Stimulated activated CD4-positive, alpha-beta T cell treated with anti-CD3 and anti-CD28 coated beads, TNF-alpha, amount 100 ng/mL, for 48 hours (primary cell): ENCODE measurements around the gene ST3GAL5.

ENCODE experiments used
- DNase-seq, 3 donors: peaks; one replicate each; pipeline ENCODE4 v3.0.0-alpha.2; 2020; ENCODE audit warnings: low read depth in 3 of 3

ST3GAL5 gene

GRCh38 chr2:85866165-85866659 is 22.6 kb downstream of the ST3GAL5 start:
- no peak for DNase-seq

- DNase-seq: no peak
Measured at GRCh38 chr2:85865539-85866164, 23.1 kb downstream of the ST3GAL5 start.

DNA sequence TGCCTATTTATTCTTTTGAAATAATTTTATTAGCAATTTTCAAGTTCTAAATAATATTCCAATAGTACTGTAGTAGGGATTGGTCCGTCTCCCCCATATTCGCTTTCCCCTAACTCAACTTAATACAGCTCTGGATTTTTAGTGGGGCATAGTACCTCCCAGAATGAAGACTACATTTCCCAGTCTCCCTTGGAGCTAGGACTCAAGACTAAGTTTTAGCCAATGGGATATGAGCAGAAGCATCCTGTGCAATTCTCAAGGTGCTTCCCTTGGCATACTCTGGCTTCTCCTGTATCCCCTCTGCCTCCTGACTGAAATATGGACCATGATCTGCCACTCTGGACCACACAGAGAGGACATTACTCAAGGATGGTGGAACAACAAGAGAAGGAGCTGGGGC is 24.1 kb downstream of the ST3GAL5 start:
- no peak for DNase-seq

DNA sequence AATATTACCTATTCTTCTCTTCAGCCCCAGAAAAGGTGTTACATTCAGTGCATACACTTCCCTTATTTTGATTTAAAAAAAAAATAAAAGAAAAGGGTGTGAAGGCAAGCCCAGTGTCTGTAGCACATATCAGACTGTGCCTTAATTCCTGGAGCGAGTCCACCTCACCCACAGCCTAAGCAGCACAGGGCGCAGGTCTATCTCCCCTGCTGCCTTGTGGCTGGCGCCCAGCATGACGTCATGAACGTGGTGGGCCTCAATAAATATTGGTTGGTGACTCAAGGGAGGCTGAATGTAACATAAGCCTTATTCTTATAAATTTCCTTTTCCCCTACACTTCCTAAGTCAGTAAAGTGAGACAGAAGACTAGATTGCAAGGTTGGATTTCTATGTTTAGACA is 26.4 kb downstream of the ST3GAL5 start:
- no peak for DNase-seq

GRCh38 chr2:85861650-85862049 is 27.1 kb downstream of the ST3GAL5 start:
- DNase-seq: no peak

DNA sequence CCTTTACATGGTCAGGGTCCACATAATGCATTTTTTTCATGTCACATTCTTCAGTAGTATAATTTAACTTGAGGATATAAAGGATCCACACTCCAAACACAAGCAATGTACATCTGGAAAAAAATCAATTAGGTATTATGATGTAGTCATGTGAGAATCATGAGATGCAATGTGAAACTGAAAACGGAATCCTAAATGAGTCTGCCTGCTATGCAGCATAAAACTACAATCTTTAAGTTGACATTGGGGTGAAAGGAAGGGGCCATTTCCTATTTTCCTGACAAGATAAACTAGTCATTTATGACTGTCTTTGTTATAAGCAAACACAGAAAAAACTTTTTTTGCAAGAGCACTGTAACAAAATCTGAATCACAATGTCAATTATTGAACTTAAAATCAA is 27.6 kb downstream of the ST3GAL5 start:
- DNase-seq: no peak

- no peak for DNase-seq
Measured at GRCh38 chr2:85858841-85859240, 29.9 kb downstream of the ST3GAL5 start.

DNA sequence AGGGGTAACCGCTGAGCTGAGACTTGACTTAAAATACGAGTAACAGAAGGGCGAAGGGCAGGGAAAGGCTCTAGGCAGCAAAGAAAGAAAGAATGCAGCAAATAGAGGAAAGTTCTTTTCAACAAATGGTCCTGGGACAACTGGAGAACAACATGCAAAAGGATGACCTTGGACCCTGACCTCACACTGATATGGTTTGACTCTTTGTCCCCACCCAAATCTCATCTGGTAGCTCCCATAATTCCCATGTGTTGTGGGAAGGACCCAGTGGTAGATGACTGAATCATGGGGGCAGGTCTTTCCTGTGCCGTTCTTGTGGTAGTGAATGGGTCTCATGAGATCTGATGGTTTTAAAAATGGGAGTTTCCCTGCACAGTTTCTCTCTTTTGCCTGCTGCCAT is 33.9 kb downstream of the ST3GAL5 start:
- no peak for DNase-seq

DNA sequence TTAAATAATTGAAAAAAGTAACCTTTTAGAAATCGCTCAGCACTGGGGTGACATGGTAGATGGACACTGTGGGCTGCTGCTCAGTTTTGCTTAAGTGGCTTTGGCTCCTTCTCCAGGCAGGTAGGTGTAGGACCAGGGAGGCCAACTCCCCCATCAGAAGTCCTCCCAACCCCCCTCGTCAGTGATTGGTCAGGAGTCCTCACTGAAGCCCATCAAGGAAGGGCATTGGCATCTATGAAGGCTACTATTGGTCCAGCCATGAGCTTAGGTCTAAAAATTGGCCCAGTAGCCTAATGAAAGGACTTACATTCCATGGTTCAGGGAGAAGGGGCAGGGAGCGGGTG is 34.7 kb downstream of the ST3GAL5 start:
- no peak for DNase-seq

GRCh38 chr2:85853499-85854165 is 35.2 kb downstream of the ST3GAL5 start:
- no peak for DNase-seq

DNA sequence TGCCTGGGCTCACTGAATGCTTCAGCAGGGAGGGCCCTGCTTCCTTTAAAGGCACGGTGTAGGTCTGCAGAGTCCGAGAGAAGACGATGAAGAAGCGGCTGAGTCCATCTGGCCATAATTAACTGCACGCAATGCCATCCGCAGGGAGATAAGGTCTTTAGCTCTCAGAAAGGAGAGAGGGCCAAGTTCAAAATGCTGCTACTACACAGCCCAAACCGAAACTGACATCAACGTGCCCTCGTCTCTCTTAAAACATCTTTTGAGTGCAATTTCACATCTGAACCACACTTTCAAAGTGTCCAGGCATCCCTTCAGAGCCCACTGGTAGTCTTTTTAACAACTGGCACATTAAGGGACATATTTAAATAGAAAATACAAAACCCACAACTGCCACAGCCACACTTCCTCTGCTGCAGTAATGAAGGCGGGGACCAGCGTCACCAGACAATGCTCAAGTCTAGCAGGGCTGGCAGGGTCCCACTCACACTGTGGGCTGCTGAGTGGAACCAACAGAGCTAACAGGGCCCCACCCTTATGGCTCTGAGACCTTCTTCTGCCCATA is 35.8 kb downstream of the ST3GAL5 start:
- DNase-seq: peak in 1 of 3 donors; percentile 46

DNA sequence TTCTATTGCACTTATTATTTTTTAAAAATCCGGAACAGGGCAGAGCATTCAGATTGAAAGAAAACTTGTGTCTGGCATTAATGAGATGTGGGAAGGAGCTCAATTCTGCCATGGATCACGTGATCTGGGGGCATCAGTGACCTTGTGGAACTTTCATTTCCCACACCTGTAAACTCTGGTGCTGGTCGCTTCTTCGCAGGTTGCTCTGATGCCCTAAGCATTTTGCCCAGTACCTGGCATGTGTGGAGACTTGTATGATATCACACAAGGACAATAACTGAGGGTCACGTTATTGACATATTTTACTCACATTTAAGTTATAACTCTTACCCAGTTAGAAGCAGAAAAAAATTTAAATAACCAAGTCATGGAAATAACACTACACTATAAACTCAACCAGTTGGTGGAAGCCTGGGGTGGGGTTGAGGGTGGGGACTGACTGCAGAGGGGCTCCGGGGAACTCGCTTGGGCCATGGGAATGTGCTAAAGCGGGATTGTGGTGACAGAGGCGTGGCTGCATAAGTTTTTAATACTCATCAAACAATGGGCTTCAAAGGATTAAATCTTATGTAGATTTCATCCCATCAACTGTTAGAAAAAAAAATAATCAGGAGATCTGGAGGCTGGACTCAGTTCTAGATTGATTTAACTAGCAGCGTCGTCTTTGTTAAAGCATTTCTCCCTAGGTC is 36.5 kb downstream of the ST3GAL5 start:
- no peak for DNase-seq

DNA sequence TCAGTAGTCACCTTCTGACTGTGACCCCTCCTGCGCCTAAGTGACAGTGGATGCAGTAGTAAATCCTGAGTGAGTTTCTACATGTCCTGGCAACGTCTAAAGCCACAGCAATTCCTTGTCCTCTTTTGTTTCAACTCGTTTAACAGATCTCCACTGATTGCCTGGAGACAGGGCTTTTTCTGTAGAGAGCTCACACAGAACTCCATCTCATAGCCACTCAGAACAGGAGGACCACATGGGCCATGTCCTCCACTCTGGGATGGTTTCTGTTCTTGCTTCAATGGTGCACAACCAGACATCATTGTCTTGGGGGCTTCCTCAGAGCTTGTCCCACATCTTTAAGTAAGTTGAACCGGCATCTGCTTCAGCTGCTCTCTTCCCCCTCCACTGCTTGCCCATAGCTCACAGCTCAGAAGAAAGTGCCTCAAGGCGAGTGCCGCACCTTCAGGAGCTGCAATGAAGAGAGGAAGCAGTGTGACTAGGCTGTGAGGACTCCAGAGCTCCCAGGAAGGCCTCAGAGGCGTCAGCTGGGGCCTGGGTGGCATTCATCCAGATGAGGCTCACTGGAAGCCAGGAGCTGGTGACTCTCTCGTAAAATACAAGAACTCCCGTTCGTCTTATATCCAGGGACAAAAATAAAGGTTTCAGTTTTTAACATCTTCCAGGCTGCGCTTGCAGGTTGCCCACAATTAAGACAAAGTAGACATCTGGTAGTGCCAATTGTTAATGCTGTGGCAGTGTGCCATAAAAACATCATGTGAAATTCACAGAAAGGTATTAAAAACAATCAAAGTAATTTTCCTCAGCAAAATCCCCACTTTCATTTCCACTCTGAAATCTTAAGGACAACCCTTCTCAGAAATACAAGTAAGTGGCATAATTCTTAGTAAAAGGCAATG is 37.3 kb downstream of the ST3GAL5 start:
- DNase-seq: no peak

DNA sequence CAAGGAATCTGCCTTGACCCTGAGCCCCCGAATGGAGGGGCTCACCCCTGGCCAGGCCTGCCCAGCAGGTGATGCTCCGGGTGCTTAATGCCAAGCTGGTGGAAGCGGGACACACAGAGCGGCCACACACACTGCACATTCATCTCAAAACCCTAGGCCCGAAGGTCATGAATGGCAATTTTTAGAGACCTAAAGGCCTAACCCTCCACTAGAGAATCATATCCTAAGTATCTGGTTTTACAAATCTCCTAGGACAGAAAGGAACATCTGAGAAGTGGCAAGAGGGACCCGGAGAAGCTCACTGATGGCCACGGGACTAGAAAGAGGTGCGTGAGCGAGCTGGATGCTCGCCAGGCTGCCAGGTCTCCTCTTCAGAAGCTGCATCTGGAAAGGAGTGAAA is 38.3 kb downstream of the ST3GAL5 start:
- DNase-seq: no peak

DNA sequence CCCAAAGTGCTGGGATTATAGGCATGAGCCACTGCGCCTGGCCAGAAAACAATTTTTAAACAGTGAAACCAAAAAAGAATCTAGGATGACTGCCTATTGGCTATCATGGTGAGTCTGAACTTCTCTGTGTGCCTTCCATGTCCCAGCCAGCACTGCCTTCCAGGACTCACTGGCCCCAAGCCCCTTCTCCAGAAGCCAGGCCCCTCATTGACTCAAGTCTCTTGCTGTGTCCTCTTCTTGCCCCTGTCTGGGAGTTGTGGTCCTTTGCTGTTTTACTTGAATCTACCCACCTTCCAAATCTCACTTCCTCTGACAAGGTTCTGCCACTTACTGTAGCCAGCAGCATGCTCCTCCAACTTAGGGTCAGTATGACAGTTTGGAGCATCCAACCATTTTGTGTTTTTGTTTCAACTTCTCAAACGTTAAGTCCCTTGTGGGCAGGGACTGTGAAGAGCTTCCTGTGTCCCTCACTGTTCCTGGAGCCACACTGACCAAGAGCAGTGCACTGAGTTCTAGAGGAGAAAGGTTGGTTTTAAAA is 41.7 kb downstream of the ST3GAL5 start:
- DNase-seq: no peak

DNA sequence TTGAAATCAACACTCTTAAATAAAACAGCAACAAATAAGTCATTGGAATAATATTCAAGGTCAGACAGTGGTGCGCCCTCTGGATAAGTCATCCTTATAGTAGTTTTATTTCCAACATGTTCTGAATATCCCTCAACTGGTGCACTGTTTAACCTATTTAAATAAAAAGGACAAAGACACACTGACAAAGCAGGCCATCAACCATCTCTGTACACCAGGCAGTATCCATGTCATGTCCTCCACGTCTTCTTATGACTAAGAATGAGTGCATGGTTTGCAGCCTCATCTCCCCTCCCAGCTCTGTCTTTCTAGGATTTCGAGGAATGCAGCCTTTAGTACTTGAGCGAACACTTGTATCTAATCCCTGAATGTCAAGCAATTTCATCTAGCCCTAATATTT is 42.4 kb downstream of the ST3GAL5 start:
- no peak for DNase-seq

DNA sequence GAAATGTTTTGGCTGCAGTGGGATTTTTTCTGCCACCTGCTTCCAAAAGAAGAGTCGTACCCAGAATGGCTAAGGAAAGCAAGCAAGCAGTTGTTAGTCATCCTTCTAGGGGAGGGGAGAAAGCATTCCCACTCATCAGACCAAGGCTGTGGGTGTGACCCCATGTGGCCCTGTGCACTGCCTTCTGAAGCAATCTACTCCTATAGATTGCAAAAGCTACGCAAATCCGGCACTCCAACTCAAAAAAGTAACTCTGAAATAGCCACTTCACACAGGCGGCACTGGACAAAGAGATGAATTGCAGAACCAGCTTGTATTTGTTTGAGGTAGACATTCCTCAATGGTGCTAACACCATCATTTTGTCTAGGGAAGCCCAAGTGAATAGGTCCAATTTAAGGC is 44.3 kb downstream of the ST3GAL5 start:
- no peak for DNase-seq

- DNase-seq: peak in 1 of 3 donors; percentile 43
Measured at GRCh38 chr2:85843543-85843942, 45.2 kb downstream of the ST3GAL5 start.

DNA sequence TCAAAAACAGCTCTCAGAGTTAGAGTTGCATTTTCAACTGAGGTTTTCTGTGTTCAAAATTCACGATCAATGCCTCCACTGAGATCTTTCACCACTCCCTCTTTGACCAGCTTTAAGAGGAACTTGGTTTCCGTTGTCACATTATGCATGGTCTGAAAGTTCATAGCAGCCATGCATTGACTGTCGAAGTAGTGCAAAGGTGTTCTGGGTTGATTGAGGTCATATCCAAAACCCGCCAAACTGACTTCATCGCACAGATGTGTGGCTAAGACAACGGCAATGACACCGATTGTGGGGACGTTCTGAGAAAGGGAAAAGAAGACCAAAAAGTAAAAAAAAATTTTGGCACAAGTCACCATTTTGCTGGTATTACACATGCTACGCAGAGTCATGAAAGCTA is 48.7 kb downstream of the ST3GAL5 start:
- no peak for DNase-seq

GRCh38 chr2:85839461-85839860 is 49.3 kb downstream of the ST3GAL5 start:
- no peak for DNase-seq

DNA sequence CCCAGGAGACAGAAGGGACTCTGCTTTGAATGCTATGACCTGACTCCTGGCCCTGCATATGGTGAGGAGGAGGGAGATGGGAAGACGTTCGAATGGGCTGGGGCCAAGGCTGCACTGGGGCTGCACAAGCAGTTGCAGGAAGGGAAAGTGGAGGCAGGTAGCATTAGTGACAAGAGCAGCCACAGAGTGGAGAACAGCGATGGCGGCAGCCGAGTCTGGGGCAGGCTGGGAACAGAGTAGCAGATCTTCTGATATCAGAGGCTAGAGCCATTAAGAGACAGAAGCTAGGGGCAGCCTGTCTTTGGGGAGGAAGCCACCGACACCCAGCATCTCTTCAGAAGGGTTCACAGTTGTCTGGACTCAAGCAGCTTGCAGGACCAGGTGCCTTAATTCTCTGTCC is 50.1 kb downstream of the ST3GAL5 start:
- no peak for DNase-seq

DNA sequence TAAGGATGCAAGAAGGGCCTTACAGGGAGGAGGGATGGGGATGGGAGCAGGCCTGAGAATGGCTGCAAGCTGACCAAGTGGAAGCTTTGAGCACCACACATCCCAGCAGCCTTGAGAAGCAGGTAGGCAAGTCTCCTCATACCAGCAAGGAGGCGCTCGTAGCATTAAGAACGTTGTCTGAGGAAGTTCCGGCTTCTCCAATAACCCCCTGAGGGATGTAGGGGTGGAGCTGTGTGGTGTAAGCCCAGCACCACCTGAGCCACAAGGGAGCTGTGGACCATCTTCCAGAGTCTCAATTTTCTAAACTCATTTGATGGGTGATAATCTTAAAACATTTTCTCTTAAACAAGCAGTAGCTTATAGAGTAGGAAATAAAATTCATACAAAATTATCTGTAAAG is 50.6 kb downstream of the ST3GAL5 start:
- no peak for DNase-seq
